ENCODE results near the gene TRPM5.

The TRPM5 gene

DNA sequence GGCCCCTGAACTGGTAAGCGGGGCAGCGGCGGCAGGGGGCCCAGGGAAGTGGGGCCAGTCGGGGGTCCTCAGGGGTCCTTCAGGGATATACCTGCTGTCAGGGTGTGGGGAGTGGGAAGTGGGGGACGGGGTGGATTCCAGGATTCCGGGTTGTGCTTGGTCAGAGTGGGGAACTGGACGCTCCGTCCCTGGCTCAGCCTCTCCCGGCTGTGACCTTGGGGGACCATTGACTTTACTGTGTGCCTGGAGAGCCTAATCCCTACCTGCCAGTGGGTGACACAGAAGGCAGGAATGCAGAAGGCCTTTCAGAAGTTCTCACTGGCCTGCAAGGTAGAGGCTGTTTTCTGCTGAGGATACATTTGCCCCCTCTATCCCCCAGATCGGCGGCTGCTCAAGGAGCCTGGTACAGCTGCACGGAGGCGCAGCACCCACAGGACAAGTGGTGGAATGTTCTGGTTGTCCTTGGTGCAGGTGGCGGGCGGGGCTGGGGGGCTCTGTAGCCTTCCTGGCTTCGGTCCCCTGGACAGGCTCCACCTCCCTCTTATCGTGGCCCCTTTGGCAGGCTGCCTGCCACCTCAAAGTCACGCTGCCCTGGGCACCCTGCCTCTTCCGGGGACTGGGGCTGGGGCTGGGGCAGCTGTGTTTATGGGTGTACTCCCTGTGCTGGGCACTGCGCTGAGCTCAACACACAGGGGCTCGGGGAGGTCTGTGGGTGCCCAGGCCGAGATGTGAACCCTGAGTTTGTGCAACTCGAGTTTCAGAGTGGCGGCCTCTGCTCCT, 18.9 kb upstream of the TRPM5 start:
- DNase-seq (no peak), ATAC-seq (no peak)
- peak overlapping the region in 1 of 2 donors; percentile 35 for H3K4me3 Mint-ChIP-seq
- peak overlapping the region in 1 of 2 donors; percentile 48 for H3K27ac Mint-ChIP-seq
- H3K27me3 Mint-ChIP-seq = no peaks in the 10 kb centered on the region
- peaks cover 98% of the 10 kb centered on the region for H3K4me1 Mint-ChIP-seq
- H3K9me3 Mint-ChIP-seq = no peaks in the 10 kb centered on the region

GRCh38 chr11:2462543-2462985, 18.2 kb upstream of the TRPM5 start:
- Mint-ChIP-seq H3K4me3 (peak overlapping the region in 1 of 2 donors; percentile 35), H3K27ac (no peak overlapping the region), H3K9me3 (no peaks in the 10 kb centered on the region), H3K4me1 (peaks cover 92% of the 10 kb centered on the region), H3K27me3 (no peaks in the 10 kb centered on the region)
- DNase-seq (no peak), ATAC-seq (no peak)

DNA sequence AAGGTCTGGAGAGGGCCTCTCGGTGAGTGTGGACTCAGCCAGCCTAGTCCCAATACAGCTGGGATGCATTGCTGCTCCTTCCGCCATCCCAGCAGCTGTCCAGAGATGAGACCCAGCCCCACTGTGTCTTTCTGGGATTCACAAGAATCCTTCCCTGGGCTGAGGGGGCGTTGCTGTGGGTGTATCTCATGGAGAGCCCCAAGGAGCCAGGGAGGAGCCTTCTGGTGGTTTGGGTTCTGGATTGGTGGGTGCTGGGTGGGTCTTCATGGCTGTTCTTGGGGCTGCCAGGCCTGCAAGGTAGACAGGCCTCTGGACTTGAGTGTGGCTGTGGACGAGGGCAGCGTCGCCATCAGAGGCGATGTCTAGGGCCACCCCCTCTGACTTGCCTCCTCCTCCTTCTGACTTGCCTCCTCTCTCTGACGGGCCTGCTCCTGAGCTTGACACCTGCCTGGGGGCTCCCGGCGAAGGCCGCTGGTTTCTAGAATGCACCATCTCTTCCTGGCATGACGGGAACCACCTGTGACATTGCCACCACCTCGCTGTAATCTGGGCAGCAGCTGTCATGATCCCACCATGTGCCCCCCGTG, 17.7 kb upstream of the TRPM5 start:
- DNase-seq (no peak), ATAC-seq (no peak)
- H3K4me1 Mint-ChIP-seq = peaks cover 87% of the 10 kb centered on the region
- no peaks in the 10 kb centered on the region for H3K9me3 Mint-ChIP-seq
- no peak overlapping the region for H3K4me3 Mint-ChIP-seq
- no peak overlapping the region for H3K27ac Mint-ChIP-seq
- H3K27me3 Mint-ChIP-seq = no peaks in the 10 kb centered on the region

DNA sequence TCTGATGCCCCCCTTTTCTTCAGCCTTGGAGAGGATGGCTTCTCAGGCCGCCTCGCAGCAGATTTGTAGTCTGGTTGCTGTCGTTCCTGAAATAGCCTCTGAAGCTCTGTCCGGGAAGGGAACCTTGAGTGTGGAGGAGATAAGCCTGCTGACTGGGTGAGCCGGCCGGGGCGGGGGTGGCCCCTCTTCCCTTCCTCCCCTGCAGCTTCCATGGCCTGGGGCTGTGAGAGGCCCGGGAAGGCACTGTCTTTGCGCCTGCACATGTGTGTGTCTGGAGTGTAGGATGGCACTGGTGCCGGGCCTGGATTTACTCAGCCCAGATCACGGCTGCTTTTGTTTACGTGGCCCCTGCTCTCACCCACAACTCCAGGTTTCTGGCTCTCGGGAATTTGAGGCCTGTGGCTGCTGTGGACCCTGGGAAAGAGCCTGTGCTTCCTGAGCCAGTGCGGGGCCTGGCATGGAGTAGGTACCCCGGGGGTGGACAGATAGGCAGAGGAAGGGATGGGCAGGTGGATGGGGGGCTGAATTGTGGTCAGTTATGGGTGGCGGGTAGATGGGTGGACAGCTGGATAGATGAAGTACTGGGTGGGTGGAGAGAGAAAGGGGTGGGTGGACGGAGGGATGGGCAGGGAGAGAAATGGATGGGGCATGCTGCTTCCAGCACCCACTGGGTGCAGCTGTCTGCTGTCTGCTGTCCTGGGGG, 17.1 kb upstream of the TRPM5 start:
- peaks cover 80% of the 10 kb centered on the region for H3K4me1 Mint-ChIP-seq
- no peak for ATAC-seq

GRCh38 chr11:2460540-2461252, 16.4 kb upstream of the TRPM5 start:
- no peaks in the 10 kb centered on the region for H3K9me3 Mint-ChIP-seq
- H3K4me3 Mint-ChIP-seq = no peak overlapping the region
- H3K27ac Mint-ChIP-seq = no peak overlapping the region
- DNase-seq (no peak), ATAC-seq (peak; percentile 4)
- no peaks in the 10 kb centered on the region for H3K27me3 Mint-ChIP-seq
- H3K4me1 Mint-ChIP-seq = peaks cover 73% of the 10 kb centered on the region

More for the DNA sequence above, 17.1 kb upstream of the TRPM5 start:
- DNase-seq = no peak
- no peak overlapping the region for H3K4me3 Mint-ChIP-seq
- no peaks in the 10 kb centered on the region for H3K27me3 Mint-ChIP-seq
- H3K9me3 Mint-ChIP-seq = no peaks in the 10 kb centered on the region
- peak overlapping the region in 1 of 2 donors; percentile 65 for H3K27ac Mint-ChIP-seq

DNA sequence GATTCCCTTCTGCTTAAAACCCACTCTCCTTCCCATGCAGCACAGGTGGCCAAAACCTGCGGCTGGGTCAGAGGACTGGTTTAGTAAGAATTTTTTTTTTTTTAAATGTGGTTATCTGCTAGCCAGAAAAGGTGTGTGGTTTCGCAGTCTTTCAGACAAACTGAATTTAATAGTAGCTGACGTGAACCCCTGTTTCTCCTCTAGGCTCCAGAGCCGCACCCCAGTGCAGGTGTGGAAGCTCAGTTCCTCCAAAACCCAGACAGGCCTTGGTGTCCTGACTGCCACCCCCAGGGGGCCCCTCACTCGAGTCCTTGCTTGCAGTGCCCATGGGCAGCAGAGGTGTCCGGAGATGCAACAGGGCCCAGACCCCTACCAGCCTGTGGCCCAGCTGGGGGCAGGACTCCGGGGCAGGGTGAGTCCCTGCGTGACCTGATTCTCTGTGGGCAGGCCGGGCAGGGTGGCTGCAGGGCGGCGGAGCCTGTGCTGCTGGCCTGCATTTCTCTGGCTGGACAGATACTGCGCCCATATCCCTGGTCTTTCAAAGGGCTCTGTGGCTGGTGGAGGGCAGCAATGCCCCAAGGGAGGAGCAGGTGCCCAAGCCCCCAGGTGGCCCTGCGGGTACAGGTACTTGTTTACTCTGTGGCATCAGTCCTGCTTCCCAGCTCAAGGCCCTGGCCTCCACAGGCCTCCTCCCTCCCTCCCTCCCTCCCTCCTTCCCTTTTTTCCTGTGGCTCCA, 15.7 kb upstream of the TRPM5 start:
- Mint-ChIP-seq H3K27ac (no peak overlapping the region), H3K4me3 (no peak overlapping the region), H3K9me3 (no peaks in the 10 kb centered on the region), H3K27me3 (no peaks in the 10 kb centered on the region), H3K4me1 (peaks cover 66% of the 10 kb centered on the region)
- DNase-seq (no peak), ATAC-seq (peak; percentile 13)

DNA sequence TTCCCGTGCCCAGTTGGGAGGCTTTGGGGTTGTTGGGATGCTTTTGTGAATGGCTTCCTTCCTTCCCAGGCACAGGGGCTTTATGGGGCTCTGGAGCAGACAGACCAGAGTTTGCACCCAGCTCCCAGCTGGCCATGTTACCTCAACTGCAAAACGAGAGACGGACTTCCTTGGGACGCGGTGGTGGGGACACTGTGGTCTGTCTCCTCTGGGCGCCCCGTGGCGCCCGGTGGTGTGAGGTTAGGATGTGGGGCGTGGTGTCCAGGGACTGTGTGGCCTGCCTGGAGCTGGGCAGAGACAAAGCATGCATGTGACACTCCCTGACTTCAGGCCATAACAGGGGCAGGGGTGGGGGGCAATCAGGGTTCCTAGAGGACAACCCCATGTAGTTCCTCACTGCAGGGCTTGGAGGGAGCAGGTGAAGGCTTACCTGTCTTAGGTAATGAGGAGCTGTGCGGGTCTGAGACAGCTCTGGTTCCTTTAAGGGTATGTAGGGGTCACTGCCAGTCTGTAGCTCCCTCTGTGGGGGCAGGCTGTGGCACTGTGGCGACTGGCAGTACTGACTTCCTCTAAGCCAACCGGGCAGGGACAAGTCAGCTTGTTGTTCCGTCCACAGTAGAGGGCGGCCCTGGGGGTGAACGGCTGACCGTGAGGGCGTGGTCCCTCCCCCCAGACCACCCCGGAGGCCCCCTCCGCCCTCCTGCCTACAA, 14.9 kb upstream of the TRPM5 start:
- peaks cover 58% of the 10 kb centered on the region for H3K4me1 Mint-ChIP-seq
- DNase-seq (no peak), ATAC-seq (no peak)

DNA sequence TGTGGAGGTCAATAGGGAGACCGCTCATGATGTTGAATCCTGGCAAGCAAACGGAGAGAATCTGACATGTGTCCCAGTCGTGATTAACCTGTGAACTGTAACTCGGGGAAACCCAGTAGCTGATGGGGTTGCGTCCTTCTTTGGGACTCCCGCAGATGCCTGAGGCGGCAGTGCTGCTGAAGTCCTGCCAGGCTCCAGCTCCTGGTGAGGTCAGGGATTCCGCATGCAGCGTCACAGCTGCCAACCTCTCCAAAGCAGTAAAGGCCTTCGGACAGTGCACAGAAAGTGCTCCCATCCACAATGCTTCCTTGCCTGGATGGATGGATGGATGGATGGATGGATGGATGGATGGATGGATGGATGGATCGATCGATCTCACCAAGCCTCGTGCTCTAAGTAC, 14.0 kb upstream of the TRPM5 start:
- Mint-ChIP-seq H3K27me3 (no peaks in the 10 kb centered on the region), H3K27ac (no peak overlapping the region), H3K4me1 (peaks cover 50% of the 10 kb centered on the region), H3K9me3 (no peaks in the 10 kb centered on the region), H3K4me3 (no peak overlapping the region)
- no peak for ATAC-seq
- DNase-seq = no peak

More for the DNA sequence above, 14.9 kb upstream of the TRPM5 start:
- Mint-ChIP-seq H3K27me3 (no peaks in the 10 kb centered on the region), H3K9me3 (no peaks in the 10 kb centered on the region), H3K4me3 (no peak overlapping the region), H3K27ac (no peak overlapping the region)

- no peak overlapping the region for H3K27ac Mint-ChIP-seq
- no peaks in the 10 kb centered on the region for H3K27me3 Mint-ChIP-seq
- DNase-seq (no peak), ATAC-seq (no peak)
- H3K4me3 Mint-ChIP-seq = no peak overlapping the region
- peaks cover 5% of the 10 kb centered on the region for H3K4me1 Mint-ChIP-seq
- H3K9me3 Mint-ChIP-seq = no peaks in the 10 kb centered on the region
Measured at GRCh38 chr11:2453436-2453835, 9.1 kb upstream of the TRPM5 start.

DNA sequence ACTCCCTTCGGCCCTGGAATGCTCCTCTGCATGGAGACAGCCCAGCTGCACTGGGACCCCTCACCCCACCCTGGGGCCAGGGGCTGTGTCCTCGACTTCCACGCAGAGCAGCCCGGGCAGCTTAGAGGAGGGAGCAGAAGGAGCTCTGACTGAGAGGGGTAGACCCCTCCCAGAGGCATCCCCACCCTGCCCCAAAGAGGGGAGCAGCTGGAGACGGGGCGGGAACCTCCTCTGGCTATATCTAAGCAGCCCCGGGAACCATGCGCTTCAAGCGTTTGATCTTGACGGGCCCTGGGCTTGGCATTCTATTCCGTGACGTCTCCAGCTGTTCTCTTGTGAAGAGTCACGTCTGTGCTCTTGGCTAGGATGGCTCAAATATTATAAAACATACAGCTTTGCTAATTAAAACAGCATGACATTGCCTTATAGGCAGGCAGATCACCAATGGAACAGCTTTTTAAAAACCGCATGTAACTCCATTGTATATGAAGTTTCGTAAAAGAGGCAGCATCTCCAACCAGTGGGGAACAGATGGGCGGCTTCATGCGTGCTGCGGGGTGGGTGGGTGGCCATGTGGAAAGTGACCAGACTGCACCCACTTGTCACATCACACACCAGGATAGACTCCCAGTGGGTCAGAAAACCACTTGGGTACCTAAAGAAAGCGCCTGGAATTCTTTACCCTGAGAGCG, 8.2 kb upstream of the TRPM5 start:
- no peak for DNase-seq
- no peak overlapping the region for H3K4me3 Mint-ChIP-seq
- H3K9me3 Mint-ChIP-seq = no peaks in the 10 kb centered on the region
- H3K27me3 Mint-ChIP-seq = no peaks in the 10 kb centered on the region
- peaks cover 12% of the 10 kb centered on the region for H3K4me1 Mint-ChIP-seq
- peak; percentile 21 for ATAC-seq
- no peak overlapping the region for H3K27ac Mint-ChIP-seq

DNA sequence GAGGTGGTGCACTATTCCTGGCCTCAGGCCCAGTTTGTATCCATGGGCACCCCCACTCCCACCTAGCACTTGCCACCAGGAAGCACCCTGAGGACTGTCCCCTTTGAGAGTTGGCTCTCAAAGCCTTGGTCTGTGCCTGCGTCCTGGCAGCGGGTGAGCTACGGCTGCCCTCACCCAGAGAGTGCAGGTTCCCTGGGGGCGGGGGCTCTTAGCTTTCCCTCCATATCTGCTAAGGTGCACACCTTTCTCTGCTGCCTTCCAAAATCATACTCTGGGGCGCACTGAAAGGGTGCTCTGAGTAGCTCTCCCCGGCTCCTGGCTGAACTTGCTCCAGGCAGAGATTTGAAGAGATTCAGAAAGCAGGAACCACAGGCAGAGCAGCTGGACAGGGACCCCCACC, 7.6 kb upstream of the TRPM5 start:
- no peak overlapping the region for H3K27ac Mint-ChIP-seq
- no peak for ATAC-seq
- H3K4me1 Mint-ChIP-seq = peaks cover 17% of the 10 kb centered on the region
- H3K27me3 Mint-ChIP-seq = no peaks in the 10 kb centered on the region
- no peak overlapping the region for H3K4me3 Mint-ChIP-seq
- no peak for DNase-seq
- H3K9me3 Mint-ChIP-seq = no peaks in the 10 kb centered on the region

DNA sequence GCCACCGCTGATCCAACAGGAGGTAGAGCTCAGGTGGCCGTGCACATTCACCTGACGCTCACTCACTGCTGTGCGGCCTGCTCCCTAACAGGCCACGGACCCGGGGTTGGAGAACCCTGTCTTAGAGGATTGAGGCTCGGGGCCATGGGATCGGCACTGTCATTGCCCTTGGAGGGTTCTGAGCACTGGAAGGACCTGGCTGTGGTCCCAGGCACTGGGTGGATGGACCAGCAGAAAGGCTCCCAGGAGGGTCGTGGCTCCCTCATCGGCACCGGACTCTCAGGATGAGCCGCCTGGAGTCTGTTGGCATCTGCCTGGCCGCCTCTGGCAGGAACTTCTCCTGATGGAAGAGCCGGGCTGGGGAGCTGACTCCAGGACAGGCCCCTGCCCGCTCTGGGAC, 7.0 kb upstream of the TRPM5 start:
- H3K9me3 Mint-ChIP-seq = no peaks in the 10 kb centered on the region

GRCh38 chr11:2450321-2451041, 6.2 kb upstream of the TRPM5 start:
- no peaks in the 10 kb centered on the region for H3K27me3 Mint-ChIP-seq
- H3K4me3 Mint-ChIP-seq = no peak overlapping the region
- ATAC-seq = no peak
- DNase-seq = no peak
- no peak overlapping the region for H3K27ac Mint-ChIP-seq
- H3K4me1 Mint-ChIP-seq = peaks cover 32% of the 10 kb centered on the region
- H3K9me3 Mint-ChIP-seq = no peaks in the 10 kb centered on the region

More for the DNA sequence above, 7.0 kb upstream of the TRPM5 start:
- H3K4me1 Mint-ChIP-seq = peaks cover 23% of the 10 kb centered on the region
- H3K27me3 Mint-ChIP-seq = no peaks in the 10 kb centered on the region
- ATAC-seq (no peak), DNase-seq (no peak)
- no peak overlapping the region for H3K27ac Mint-ChIP-seq
- H3K4me3 Mint-ChIP-seq = no peak overlapping the region
